ENCODE results near the gene PSMG4. TPM values are rescaled to one million over a fixed set of nuclear protein-coding genes. Genes with fewer than 3 reads are reported as not detected.

PSMG4 gene
- total RNA-seq, 2 experiments from 2014 or later = 12.3 to 12.8 TPM

DNA sequence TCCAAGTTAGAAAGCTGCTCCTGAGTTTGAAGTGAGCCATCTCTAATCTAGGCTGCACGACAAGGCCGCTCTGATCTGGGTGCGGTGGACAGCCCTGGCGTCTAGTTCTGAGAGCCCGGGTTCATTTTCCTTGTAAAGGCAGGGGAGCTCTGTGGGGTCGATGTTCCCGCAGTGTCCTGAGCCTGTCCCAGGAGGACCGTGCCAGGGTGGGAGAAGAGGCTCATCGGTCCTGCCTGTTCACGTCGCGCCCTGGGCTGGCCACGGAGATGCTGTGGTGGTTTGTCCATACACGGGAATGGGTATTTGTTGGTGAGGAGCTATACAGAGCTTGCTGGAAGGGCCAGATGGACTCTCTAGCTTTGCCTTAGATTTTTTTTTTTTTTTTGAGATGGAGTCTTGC is 27.0 kb downstream of the PSMG4 start:
- no peaks in the 10 kb centered on the region for H3K9me3 Mint-ChIP-seq
- intact Hi-C loops (cut with DNase I, micrococcal nuclease) = no loop called here
- ChIA-PET CTCF (interaction anchor here (1.2 kb wide), 1 partner anchor 447 kb away, joined by 5 read pairs; no protein-coding TSS in a partner anchor), POLR2A (no interaction called here)
- Histone ChIP-seq H3K36me3 (ENCODE audit: insufficient read depth, low read length) (no peaks in the 10 kb centered on the region), H3K27me3 (ENCODE audit: control insufficient read depth in 1 of 2, insufficient read depth in 2 of 2, low read length in 2 of 2) (no peaks in the 10 kb centered on the region), H3K9me3 (ENCODE audit: control insufficient read depth in 1 of 2, insufficient read depth in 1 of 2, low read length in 2 of 2) (no peaks in the 10 kb centered on the region), H3K4me3 (ENCODE audit: low read length) (no peak overlapping the region), H3K27ac (ENCODE audit: low read depth in 1 of 2, low read length in 2 of 2) (no peak overlapping the region), H3K4me1 (ENCODE audit: insufficient read depth, low read length) (no peaks in the 10 kb centered on the region)
- TF ChIP-seq, protein P1, sequence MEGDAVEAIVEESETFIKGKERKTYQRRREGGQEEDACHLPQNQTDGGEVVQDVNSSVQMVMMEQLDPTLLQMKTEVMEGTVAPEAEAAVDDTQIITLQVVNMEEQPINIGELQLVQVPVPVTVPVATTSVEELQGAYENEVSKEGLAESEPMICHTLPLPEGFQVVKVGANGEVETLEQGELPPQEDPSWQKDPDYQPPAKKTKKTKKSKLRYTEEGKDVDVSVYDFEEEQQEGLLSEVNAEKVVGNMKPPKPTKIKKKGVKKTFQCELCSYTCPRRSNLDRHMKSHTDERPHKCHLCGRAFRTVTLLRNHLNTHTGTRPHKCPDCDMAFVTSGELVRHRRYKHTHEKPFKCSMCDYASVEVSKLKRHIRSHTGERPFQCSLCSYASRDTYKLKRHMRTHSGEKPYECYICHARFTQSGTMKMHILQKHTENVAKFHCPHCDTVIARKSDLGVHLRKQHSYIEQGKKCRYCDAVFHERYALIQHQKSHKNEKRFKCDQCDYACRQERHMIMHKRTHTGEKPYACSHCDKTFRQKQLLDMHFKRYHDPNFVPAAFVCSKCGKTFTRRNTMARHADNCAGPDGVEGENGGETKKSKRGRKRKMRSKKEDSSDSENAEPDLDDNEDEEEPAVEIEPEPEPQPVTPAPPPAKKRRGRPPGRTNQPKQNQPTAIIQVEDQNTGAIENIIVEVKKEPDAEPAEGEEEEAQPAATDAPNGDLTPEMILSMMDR (IDR thresholded peaks at IDR 0.05) = no peak
- H3K36me3 Mint-ChIP-seq (ENCODE audit: low read depth) = peaks cover 5% of the 10 kb centered on the region
- H3K4me3 Mint-ChIP-seq = no peak overlapping the region
- no peak overlapping the region for H3K27ac Mint-ChIP-seq
- no peaks in the 10 kb centered on the region for H3K27me3 Mint-ChIP-seq
- DNase-seq (peak in 1 of 14 experiments; percentile 27), ATAC-seq (ENCODE audit: poor library complexity) (no peak)
- H3K4me1 Mint-ChIP-seq (ENCODE audit: low read depth) = no peaks in the 10 kb centered on the region

DNA sequence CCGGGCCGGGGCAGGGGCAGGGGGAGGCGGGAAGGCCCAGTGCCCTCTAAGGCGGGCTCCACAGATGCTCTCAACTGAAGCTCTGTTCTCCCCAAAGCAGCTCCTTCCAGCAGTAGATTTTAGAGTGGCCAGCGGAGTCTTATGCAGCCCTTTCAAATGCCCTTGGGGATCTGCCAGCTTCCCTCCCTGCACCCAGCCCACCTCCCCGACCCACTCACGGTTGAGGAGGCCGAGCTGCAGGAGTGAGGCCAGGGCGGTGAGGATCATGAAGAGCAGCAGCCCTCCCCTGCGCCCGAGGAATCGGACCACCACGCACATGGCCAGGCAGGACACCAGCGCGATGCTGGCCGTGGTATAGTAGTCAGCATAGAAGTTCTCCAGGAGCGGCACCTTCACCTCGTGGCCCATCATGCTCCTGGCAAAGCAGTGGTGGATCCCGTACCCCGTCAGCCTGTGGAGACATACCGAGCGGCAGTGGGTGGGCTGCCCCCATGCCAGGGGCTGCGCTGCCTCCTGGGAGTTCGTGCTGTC is 28.0 kb downstream of the PSMG4 start:
- no peaks in the 10 kb centered on the region for H3K9me3 ChIP-seq (ENCODE audit: control insufficient read depth in 1 of 2, insufficient read depth in 1 of 2, low read length in 2 of 2)
- CTCF ChIA-PET = no interaction called here
- intact Hi-C loops (cut with DNase I, micrococcal nuclease) = no loop called here
- no peaks in the 10 kb centered on the region for H3K4me1 ChIP-seq (ENCODE audit: insufficient read depth, low read length)
- ATAC-seq (ENCODE audit: poor library complexity) (no peak), DNase-seq (peak in 1 of 14 experiments; percentile 25)
- H3K36me3 ChIP-seq (ENCODE audit: insufficient read depth, low read length) = no peaks in the 10 kb centered on the region
- H3K27me3 ChIP-seq (ENCODE audit: control insufficient read depth in 1 of 2, insufficient read depth in 2 of 2, low read length in 2 of 2) = no peaks in the 10 kb centered on the region
- H3K4me3 Mint-ChIP-seq = no peak overlapping the region
- no peak overlapping the region for H3K27ac Mint-ChIP-seq
- peaks cover 5% of the 10 kb centered on the region for H3K36me3 Mint-ChIP-seq (ENCODE audit: low read depth)
- TF ChIP-seq, protein P1 (IDR thresholded peaks at IDR 0.05) = no peak
- H3K4me1 Mint-ChIP-seq (ENCODE audit: low read depth) = no peaks in the 10 kb centered on the region
- no peak overlapping the region for H3K27ac ChIP-seq (ENCODE audit: low read depth in 1 of 2, low read length in 2 of 2)
- H3K27me3 Mint-ChIP-seq = no peaks in the 10 kb centered on the region
- no peak overlapping the region for H3K4me3 ChIP-seq (ENCODE audit: low read length)
- POLR2A ChIA-PET = no interaction called here
- no peaks in the 10 kb centered on the region for H3K9me3 Mint-ChIP-seq

DNA sequence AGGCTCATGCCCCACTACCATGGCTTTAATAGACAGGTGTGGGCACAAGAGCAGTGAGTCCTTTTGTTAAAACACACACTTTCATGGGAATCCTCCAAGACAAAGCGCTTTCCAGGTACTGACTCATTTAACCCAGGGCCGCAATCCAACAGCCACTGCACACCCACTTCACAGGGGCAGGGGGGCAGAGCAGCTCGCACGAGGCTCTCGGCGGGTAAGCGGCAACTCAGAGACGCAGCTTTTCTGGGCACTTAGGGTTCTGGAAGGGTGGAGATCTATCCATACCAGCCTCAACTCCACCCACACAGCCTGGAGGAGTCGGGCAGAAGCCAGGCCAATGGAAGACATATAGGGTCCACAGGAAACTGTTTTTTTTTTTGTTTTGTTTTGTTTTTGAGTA is 28.6 kb downstream of the PSMG4 start:
- Mint-ChIP-seq H3K9me3 (no peaks in the 10 kb centered on the region), H3K36me3 (ENCODE audit: low read depth) (peaks cover 5% of the 10 kb centered on the region), H3K27ac (no peak overlapping the region), H3K4me3 (no peak overlapping the region), H3K4me1 (ENCODE audit: low read depth) (no peaks in the 10 kb centered on the region), H3K27me3 (no peaks in the 10 kb centered on the region)
- Histone ChIP-seq H3K4me3 (ENCODE audit: low read length) (no peak overlapping the region), H3K9me3 (ENCODE audit: control insufficient read depth in 1 of 2, insufficient read depth in 1 of 2, low read length in 2 of 2) (no peaks in the 10 kb centered on the region), H3K36me3 (ENCODE audit: insufficient read depth, low read length) (no peaks in the 10 kb centered on the region), H3K4me1 (ENCODE audit: insufficient read depth, low read length) (no peaks in the 10 kb centered on the region), H3K27ac (ENCODE audit: low read depth in 1 of 2, low read length in 2 of 2) (no peak overlapping the region), H3K27me3 (ENCODE audit: control insufficient read depth in 1 of 2, insufficient read depth in 2 of 2, low read length in 2 of 2) (no peaks in the 10 kb centered on the region)
- DNase-seq = peak in 1 of 14 experiments; percentile 6
- TF ChIP-seq, protein P1 (IDR thresholded peaks at IDR 0.05) = no peak
- no peak for ATAC-seq (ENCODE audit: poor library complexity)
- ChIA-PET POLR2A (no interaction called here), CTCF (no interaction called here)
- intact Hi-C loops (cut with DNase I, micrococcal nuclease) = no loop called here
